ENCODE data around the gene DUSP16.
"Not testable (repeated sequence)": the region's sequence is repeated elsewhere in the genome, so short reads cannot be mapped to it uniquely, and the experiment has no call there.

Gene DUSP16

GRCh38 chr12:12577786-12578185 is 15.1 kb upstream of the DUSP16 start:
- Histone ChIP-seq H3K9ac (no peak overlapping the region), H3K27ac (no peak overlapping the region), H3K4me1 (ENCODE audit: low read depth, poor library complexity, severe bottlenecking) (no peaks in the 10 kb centered on the region), H2AFZ (ENCODE audit: low read depth) (no peak overlapping the region), H3K27me3 (ENCODE audit: insufficient read depth, low read depth) (no peaks in the 10 kb centered on the region), H3K4me2 (no peak overlapping the region), H4K20me1 (ENCODE audit: insufficient read depth) (no peaks in the 10 kb centered on the region), H3K79me2 (ENCODE audit: insufficient read depth, low read depth) (no peaks in the 10 kb centered on the region), H3K36me3 (ENCODE audit: insufficient read depth) (no peaks in the 10 kb centered on the region), H3K4me3 (IDR thresholded peaks at IDR 0.05; ENCODE audit: insufficient read depth, low read depth, low read length) (no peak overlapping the region)
- TF ChIP-seq CTCF (conservative IDR thresholded peaks at IDR 0.05; ENCODE audit: low read depth, low read length): no peak

- Histone ChIP-seq H3K27me3 (ENCODE audit: insufficient read depth, low read depth) (no peaks in the 10 kb centered on the region), H3K9ac (no peak overlapping the region), H3K4me3 (IDR thresholded peaks at IDR 0.05; ENCODE audit: insufficient read depth, low read depth, low read length) (no peak overlapping the region), H3K4me2 (no peak overlapping the region), H3K27ac (no peak overlapping the region), H3K4me1 (ENCODE audit: low read depth, poor library complexity, severe bottlenecking) (no peaks in the 10 kb centered on the region), H4K20me1 (ENCODE audit: insufficient read depth) (no peaks in the 10 kb centered on the region), H3K36me3 (ENCODE audit: insufficient read depth) (no peaks in the 10 kb centered on the region), H3K79me2 (ENCODE audit: insufficient read depth, low read depth) (no peaks in the 10 kb centered on the region), H2AFZ (ENCODE audit: low read depth) (no peak overlapping the region)
- TF ChIP-seq CTCF (conservative IDR thresholded peaks at IDR 0.05; ENCODE audit: low read depth, low read length): no peak
Observed at GRCh38 chr12:12572659-12573058, 10.0 kb upstream of the DUSP16 start.

GRCh38 chr12:12565971-12566370 is 3.3 kb upstream of the DUSP16 start:
- H3K27me3 ChIP-seq (ENCODE audit: insufficient read depth, low read depth); H3K9ac ChIP-seq; H3K36me3 ChIP-seq (ENCODE audit: insufficient read depth); H4K20me1 ChIP-seq (ENCODE audit: insufficient read depth); H3K4me3 ChIP-seq (IDR thresholded peaks at IDR 0.05; ENCODE audit: insufficient read depth, low read depth, low read length); H3K4me2 ChIP-seq; H3K79me2 ChIP-seq (ENCODE audit: insufficient read depth, low read depth); H3K27ac ChIP-seq; H2AFZ ChIP-seq (ENCODE audit: low read depth): not testable (repeated sequence)
- H3K4me1 ChIP-seq (ENCODE audit: low read depth, poor library complexity, severe bottlenecking): peaks cover 16% of the 10 kb centered on the region

- H3K9ac ChIP-seq: no peak overlapping the region
- H3K4me3 ChIP-seq (IDR thresholded peaks at IDR 0.05; ENCODE audit: insufficient read depth, low read depth, low read length): no peak overlapping the region
- H3K79me2 ChIP-seq (ENCODE audit: insufficient read depth, low read depth): peaks cover 18% of the 10 kb centered on the region
- H3K27ac ChIP-seq: no peak overlapping the region
- H3K27me3 ChIP-seq (ENCODE audit: insufficient read depth, low read depth): no peaks in the 10 kb centered on the region
- H3K4me2 ChIP-seq: no peak overlapping the region
- TF ChIP-seq CTCF (conservative IDR thresholded peaks at IDR 0.05; ENCODE audit: low read depth, low read length): no peak
- H3K36me3 ChIP-seq (ENCODE audit: insufficient read depth): no peaks in the 10 kb centered on the region
- H2AFZ ChIP-seq (ENCODE audit: low read depth): no peak overlapping the region
- H4K20me1 ChIP-seq (ENCODE audit: insufficient read depth): no peaks in the 10 kb centered on the region
- peaks cover 16% of the 10 kb centered on the region for H3K4me1 ChIP-seq (ENCODE audit: low read depth, poor library complexity, severe bottlenecking)
Observed at GRCh38 chr12:12564911-12565310, 2.2 kb upstream of the DUSP16 start.

GRCh38 chr12:12563290-12563928 is 746 bp upstream of the DUSP16 start:
- Histone ChIP-seq H3K79me2 (ENCODE audit: insufficient read depth, low read depth) (peaks cover 33% of the 10 kb centered on the region), H3K27me3 (ENCODE audit: insufficient read depth, low read depth) (no peaks in the 10 kb centered on the region), H3K9ac (peak overlapping the region; percentile 99), H2AFZ (ENCODE audit: low read depth) (peak overlapping the region; percentile 69), H3K36me3 (ENCODE audit: insufficient read depth) (no peaks in the 10 kb centered on the region), H3K4me1 (ENCODE audit: low read depth, poor library complexity, severe bottlenecking) (peaks cover 26% of the 10 kb centered on the region), H3K4me2 (peak overlapping the region; percentile 72), H3K27ac (peak overlapping the region; percentile 99), H3K4me3 (IDR thresholded peaks at IDR 0.05; ENCODE audit: insufficient read depth, low read depth, low read length) (no peak overlapping the region), H4K20me1 (ENCODE audit: insufficient read depth) (no peaks in the 10 kb centered on the region)
- TF ChIP-seq CTCF (conservative IDR thresholded peaks at IDR 0.05; ENCODE audit: low read depth, low read length): no peak
